Measurements from ENCODE around the gene NSD2.
"Not testable (repeated sequence)": the region's sequence is repeated elsewhere in the genome, so short reads cannot be mapped to it uniquely, and the experiment has no call there.

NSD2 gene

DNA sequence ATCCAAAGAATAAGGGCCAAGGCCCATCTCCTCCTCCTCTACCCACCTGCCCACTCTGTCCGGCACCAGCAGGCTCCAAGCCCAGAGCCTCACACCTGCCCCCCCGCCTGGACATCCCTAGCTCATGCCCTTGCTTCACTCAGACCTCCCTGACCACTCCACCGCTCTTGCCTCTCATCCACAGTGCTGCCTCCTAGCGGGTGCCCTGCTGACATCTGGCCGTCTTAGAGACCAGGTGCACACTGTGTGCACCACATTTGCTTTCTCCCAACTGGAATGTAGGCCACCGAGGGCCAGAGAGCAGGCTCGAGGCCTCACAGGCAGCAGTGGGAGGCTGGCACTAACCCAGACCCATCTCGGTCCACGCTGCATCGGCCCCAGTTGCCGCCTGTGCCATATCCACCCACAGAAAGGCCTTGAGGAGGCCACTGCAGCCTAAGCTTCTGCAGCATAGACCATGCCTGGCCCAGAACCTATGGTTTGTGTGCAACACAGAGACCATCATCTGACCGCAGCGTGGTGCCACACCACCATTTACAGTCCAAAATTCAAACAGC is 28.8 kb upstream of the NSD2 start:
- no peak for DNase-seq

DNA sequence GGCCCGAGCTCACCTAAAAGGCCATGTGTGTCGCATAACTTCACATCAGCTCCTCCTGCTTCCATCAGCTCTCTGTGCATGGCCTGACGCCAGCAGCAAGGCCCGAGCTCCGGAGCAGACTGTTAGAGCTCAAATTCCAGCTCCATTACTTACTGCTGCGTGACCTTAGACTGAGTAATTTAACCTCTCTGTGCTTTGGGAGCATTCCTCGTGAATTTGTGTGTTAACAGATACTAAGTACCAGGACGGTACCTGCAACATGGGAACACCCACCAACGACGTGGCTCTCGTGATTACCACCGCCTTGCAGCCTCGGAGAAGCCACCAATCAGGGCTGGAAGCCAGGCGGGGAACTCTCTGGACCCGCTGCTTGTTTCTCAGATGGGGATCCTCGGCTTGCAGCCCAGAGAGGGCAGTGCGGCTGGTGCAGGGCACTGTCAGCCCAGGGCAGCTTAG is 28.2 kb upstream of the NSD2 start:
- peak; percentile 67 for DNase-seq

DNA sequence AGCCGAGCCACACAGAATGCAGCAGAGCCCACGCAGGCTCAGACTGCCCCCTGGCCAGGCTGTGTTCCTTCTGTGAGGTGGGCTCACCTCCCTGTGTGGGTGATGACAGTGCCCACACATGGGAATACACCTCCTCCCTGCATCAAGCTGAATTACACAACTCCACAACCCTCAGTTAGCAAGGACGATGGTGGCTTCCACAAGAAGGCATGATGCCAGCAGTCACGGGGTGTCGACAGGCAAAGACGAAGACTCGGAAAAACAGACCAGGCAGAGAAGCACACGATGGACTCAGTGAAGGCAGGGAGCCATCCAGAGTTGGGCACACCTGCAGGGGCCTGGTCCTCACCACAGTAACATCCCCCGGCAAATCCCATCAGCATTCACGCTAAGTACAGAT is 27.3 kb upstream of the NSD2 start:
- no peak for DNase-seq

DNA sequence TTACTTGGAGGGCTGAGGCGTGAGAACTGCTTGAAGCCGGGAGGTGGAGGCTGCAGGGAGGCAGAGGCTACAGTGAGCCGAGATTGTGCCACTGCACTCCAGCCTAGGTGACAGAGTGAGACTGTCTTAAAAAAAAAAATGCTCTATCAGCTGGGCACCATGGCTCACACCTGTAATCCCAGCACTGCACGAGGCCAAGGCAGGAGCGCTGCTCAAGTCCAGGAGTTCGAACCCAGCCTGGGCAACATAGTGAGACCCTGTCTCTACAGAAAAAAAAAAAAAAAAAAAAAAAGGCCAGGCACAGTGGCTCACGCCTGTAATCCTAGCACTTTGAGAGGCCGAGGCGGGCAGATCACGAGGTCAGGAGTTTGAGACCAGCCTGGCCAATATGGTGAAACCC is 26.6 kb upstream of the NSD2 start:
- not testable (repeated sequence) for DNase-seq

DNA sequence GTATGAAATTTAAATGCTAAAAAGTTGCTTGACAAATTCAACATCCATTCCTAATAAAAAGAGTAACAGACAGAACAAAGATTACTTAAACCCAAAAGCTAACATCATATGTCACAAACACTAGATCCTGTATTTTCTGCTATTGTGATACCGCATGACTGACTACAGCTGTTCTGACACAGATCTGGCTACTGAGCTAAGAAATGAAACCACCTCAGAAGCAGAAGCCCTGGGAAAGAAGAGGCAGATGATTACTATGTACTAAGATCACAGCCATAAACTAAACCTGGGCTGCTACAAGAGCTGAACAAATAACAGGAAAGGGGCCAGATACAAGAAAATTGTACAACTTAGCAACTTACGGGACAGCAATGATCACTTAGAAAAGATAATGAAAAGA is 24.6 kb upstream of the NSD2 start:
- no peak for DNase-seq

DNA sequence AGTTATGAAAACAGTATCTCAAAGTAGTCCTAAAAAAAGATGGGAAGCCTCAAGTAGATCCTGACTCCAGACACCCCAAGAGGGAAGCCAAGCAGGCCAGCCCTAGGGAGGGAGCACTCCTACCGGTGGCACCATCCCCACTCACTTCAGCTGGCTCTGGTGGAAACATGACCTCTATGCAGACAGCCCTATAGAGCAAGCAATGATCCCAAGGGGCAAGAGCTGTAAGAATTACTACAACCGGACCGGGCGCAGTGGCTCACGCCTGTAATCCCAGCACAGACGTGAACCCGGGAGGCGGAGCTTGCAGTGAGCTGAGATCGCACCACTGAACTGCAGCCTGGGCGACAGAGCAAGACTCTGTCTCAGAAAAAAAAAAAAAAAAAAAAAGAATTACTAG is 20.9 kb upstream of the NSD2 start:
- DNase-seq = no peak

DNA sequence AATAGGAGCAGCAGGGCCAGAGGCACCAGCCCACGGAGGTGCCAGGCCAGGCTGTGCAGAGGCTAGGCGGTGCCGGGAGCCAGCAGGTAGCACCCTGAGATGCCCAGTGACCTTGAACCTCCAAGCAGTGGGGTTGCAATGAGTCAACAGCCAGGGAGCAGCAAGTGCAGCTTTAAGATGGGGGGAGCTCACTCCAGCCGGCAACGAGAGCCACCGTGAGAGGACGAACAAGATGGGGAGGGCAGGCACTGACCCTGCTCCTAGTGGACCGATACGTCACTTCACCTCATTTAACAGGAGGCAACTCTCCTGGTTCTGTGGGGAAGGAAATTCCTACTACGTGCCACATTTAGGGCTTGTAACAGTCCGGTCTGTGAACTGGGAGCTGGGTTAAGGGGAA is 20.0 kb upstream of the NSD2 start:
- DNase-seq = no peak

DNA sequence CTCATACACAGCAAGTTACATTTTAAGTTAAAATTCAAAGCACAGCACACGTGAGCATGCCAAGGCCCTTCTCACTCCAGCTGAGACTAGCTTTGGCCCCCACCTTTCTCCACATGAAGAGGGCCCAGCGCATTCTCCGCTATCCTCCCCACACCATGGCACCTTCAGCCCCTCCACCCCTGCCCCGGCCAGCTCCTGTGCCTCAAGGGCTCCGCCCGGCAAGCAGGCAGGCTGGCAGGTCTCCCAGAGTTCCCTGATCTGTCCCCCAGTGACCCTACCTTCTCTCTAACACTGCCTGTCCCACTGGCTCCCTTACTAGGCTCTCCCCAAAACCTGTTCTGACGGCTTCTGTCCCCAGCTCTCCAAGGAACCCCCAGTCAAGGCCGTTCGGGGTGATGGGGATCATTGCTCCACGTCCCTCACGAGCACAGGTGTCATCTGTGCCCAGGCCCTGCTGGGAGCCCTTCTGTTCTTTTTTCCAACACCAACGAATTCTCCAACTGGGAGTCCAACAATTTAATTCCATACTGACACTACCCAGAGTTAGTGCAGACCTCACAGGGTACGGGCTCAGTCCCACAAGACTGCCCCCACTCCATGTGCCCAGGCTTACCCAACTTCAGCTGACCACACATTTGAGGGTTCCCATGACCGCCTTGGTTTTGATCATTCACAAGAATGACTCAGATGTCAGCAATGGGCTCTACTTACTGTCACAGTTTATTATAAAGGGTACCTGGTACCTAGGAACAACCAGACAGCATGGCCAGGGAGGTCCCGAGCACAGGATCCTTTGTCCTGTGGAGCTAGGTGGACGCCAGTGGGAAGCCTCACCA is 19.4 kb upstream of the NSD2 start:
- DNase-seq = no peak

DNA sequence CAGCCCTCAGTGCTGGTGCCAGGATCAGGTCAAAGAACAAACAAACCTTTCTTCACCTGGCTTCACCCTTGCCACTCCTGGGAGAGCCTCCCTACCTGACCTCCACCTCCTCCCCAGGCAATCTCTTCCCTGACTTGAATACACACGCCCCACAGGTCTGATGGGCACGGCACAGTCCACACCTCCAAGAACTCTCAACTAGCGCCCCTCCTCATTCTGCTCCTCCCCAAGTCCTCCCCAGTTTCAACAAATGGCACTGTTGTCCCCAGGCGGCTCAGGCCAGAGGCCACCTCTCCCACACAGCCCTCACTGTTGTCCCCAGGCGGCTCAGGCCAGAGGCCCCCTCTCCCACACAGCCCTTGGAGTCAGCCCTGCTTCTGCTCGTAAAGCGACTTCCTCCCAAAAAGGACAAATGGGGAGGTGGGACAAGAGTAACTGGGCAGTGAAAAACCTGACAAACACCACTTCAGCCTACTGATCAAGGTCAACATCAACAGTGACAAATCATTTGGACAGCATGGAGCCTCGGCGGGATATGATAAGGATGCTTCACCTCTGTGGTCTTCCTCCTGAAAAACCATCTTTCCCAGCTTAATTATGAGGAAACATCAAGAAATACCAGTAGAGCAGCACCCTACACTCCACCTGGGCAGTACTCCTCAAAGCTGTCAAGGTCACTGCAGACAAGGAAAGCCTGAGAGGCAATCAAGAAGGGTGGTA is 18.1 kb upstream of the NSD2 start:
- DNase-seq = no peak

DNA sequence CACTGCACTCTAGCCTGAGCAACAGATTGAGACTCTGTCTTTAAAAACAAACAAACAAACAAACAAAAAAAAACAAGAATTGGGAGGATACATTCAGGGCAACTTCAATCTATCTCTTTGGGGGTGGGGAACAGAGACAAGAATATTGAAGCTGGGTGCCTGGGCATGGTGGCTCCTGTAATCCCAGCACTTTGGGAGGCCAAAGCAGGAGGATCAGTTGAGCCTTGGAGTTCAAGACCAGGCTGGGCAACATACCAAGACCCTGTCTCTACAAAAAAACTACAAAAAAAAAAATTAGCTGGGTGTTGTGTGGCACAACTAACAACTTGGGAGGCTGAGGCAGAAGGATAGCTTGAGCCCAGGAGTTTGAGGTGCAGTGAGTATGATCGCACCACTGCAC is 16.4 kb upstream of the NSD2 start:
- DNase-seq = no peak

DNA sequence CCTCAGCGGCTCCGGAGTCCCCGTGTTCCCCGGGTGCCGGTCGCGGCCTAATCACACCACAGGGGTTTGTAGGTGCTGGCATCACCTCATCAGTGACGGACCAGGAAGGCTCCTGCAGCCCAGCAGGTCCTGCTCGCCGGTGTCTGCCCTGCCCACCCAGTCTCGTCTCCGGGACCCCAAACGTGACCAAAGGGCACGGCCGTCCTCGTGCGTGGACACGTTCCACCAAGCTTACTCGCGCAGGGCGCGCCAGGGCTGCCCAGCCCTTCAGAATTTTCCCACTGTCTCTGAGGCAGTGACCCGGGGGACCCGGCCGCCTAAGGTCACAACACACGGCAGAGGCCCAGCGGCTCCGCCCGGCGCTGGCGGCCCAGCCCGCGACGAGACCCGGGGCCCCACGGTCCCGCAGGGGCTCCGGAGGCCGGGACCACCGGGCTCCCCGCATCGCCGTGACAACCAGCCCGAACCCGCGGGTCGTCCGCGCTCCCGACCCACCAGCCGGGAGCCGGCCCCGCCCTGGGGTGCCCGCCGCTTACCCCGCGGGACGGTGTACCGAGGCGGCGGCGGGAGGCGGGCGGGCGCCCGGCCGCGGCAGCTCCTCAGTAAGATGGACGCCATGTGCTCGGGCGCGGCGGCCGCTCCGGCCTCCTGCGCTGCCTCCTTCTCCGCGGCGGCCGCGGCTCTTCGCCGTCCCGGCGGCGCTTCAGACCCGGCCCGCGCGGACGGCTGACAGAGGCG is 15.7 kb upstream of the NSD2 start:
- no peak for DNase-seq

DNA sequence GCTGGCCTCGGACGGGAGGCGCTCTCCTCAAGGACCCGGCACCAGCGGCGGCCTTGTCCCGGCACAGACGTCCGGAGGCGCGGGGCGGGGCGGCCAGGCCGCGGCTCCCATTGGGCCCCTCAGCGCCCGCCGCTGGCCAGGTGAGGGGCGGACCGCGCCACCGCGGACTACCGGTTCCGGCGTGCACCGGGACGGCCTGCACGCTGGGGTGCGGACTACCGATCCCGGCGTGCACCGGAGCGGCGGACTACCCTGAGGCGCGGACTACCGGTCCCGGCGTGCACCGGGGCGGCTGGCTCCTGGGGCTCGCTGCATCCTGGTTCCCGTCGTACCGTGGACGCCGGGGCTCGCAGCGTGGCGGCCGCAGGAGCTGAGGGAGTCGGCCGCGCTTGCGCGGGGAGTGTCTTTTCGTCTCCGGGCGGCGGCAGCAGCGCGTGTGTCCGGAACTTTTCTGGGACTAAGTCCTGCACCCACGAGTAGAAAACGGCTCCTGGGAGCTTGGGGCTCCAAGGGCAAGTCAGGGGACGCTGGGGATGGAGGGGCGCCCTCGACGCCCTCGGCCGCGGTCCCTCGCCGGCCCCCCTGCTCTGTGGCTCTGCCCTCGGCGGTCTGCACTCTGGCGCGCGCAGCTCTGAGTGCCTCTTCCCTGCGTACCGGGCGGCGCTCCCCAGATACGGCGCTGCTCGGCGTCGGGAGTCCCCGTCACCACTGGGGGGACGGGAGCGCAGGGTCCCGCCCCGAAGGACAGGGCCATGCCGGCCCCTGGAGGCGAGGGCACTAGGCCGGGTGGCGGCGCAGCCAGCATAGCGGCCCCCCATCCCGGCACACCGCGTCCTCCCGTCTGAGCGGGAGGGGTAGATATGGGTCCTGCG is 14.9 kb upstream of the NSD2 start, which contains the start of gene LETM1:
TSS of gene LETM1 (minus strand) at position 86 of the 872 bp plus-strand sequence. CDS start 206 bp downstream, outside the sequence.
- DNase-seq = peak; percentile 87

DNA sequence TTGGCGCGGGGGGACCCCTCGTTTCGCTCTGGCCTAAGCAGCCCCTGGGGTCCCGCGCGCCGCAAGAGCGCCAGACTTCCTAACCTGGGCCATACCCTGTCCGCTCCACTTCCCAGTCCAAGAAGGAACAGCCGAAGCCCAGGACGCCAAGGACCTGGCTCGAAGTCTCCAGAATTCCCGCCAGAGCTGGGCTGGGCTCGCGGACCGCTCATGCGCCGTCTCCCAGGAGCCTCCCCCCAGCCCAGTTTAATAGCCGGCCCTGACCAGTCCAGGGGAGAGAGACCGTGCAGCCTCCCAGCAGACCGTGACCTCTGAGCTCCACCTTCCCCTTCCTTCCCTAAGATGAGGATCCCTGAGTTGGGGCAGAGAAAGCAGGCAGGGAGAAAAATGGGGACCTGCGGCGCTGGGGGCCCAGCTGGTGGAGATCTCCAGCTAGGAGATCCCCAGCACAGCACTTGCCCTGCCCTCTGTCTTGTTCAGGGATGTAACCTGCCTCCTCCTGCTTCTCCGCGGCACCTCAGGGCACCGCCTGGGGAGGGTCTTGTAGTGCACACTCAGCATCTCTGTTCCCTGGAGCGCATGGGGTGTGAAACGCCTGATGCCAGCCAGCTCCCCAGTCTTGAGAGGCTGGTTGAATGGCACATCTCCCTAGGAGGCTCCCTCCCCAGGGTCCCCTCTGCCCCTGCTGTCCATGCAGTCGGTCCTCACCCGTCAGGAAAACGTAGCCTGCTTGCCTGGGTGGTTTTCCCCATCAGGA is 14.1 kb upstream of the NSD2 start:
- DNase-seq = no peak

DNA sequence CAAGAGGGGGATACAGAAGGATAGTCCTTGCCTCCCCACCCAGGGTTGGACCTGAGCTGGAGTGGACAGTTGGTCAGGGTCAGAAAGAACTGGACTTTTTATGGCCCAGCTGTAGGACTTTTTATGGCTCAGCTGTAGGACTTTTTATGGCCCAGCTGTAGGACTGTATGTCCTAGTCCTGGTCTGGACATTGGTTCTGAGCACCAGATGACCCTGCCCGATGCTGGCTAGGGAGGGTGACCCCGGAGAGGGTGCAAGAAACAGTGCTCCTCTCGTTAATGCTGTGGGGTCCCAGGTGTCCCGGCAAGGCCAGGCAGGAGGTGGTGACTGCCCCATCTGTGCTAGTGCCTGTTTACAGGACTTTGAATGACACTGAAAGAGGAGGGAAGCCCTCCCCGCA is 13.3 kb upstream of the NSD2 start:
- DNase-seq = no peak

DNA sequence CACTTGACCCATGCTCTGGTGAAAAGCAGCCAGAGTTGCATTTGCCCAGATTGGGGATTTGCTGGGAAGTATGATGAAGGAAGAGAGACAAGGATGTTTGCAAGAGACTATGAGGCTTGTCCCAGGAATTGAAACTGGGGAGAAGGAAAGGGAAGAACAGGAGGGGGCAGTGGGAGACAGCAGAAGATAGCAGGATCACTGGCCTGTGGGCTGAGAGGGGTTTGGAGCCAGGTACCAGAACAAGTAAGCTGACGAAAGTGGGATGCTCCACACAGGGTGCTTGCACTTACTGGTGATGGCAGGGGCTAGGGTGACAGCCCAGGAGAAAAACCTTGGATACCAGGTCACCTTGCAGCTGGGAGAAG is 11.8 kb upstream of the NSD2 start:
- no peak for DNase-seq

DNA sequence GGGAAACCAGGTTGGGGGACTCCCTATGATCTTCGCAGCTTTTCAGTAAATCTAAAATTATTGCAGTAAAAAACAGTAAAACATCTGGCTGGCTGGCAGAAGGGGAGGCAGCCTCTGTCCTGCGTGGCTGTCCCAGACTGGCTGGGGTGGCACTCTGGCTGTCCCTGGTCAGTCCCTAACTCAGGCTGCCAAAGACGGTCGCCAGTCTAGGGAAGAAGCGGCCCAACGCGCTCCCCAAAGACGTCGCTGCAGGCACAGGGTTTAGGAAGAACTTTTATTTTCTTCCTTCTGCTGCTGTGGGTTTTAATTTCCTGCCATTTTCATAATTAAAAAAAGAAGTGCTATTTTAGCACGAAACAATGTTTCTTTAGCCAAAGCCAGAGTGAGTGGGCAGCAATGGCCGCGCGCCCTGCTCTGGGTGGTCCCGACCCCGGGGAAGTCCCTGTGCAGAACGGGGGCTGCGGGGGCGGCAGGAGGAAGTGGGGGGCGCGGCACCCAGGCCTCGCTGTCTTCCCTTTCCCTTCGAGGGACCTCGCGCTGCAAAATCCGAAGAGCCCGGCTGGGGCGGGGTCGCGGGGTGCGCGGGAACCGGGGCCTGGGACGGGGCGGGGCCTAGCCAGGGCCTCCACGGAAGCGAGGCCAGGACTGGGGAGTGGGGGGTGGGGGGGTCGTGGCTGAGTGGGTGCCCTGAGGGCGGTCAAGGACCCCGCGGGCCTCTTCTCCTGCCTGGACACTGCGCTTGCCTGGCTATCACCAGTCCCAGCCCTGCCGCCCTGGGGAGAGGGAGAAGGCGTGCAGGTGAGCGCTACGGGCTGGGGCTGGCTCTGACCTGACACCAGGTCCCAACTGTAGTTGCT is 8.9 kb upstream of the NSD2 start:
- DNase-seq = no peak

DNA sequence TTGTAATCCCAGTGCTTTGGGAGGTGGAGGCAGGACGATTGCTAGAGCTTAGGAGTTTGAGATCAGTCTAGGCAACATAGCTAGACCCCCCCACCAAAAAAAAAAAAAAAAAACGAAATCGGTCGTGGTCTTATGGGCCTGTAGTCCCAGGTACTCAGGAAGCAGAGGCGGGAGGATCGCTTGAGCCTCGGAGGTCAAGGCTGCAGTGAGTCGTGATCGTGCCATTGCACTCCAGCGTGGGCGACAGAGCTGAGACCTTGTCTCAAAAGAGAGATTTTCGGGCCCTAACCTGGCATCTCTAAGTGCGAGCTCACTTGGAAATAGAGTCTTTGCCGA is 8.3 kb upstream of the NSD2 start:
- no peak for DNase-seq

DNA sequence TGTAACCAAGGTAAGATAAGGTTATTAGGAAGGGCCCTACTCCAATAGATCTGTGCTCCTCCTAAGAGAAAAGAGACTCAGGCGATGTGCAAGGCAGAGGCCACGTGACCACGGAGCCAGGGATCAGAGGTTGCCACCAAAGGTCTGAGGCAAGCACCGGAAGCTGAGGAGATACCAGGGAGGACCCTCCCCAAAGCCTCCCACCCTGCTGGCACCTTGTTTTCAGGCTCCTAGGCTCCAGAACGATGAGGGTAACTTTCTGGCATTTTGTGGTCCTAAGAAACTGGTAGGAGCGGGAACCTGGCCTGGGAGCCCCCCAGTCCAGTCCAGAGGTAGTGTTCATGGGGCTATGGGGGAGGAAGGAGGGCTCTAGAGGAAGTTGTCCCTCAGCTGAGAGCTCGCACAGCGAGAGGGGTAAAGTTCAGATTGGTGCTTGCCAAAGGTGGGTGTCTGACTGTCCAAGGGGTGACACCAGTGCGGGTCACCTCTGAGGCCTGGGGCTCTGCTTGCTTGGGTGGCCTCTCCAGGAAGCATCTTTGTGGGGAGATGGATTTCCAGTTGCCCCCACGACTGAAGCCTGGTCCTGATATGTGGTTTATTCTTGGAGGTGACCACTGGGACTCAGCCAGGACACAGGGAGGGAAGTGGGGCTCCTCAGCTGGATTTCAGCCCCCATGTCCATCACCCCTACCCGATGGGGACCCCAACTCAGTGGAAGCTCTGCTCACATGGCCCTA is 7.7 kb upstream of the NSD2 start:
- no peak for DNase-seq

DNA sequence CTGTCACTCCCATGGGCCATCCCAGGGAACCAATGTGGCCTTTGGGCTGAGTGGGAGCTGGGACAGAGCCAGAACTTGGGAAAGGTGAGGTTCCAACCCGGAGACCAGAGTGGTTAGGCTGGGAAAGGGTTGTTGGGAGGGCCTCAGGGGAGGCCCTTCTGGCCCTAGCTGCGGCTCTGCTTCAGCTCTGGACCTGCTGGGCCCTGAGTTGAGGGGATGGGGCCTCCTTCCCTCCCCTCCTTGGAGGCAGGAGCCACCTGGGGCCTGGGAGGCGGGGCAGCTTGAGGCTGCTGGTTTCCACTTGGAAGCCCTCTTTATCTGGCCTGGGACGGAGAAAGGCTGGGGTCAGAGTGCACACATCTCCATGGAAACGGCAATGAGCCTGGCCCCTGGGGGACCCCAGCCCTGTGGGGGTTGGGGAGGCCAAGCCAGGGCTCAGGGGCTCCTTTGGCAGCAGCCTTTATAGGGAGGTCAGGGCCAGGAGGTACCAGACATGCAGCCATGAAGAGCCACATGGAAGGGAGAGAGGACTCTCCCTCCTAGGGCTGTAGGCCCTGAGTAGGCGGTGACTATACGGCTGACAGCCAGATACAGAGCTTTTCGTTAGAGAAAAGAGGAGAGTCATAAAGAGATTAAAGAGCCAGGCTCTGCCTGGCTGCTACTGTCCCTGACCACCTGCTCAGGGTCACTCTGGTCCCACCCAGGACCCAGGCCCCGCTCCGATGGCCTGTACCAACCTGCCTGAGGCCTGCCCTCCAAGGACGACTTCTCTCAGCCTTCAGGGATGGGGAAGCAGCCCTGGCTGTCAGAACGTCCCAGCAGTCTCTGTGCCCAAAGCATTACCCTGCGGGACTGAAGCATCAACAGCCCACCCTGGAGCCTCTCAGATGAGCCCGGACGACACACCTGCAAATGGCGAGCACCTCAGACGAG is 6.9 kb upstream of the NSD2 start:
- no peak for DNase-seq
